ENCODE measurements around the gene METTL3.

METTL3 gene

DNA sequence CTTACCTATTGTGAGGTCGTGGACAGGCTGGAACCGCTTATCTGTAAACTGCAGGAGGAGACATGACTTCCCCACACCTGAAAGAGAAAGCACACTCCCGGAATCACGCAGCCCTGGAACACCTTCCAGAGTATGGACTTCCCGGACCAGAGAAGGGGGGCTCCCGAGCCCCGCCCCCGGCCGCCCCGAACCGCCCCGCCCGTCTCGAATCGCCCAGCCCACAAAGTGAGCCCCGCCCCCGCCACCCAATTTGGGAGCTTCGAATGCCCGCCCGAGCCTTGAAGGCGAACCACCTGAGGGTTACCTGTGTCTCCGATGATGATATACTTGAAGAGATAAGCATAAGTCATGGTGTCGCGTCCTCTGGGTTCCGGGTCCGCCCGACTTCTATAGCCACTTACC, 34.6 kb downstream of the METTL3 start:
- DNase-seq, result no peak

GRCh38 chr14:21475767-21476522, 35.2 kb downstream of the METTL3 start:
- DNase-seq, result no peak

- DNase-seq, result no peak
Observed at GRCh38 chr14:21467616-21468015, 43.5 kb downstream of the METTL3 start.

- DNase-seq, result peak; percentile 99
Observed at GRCh38 chr14:21455912-21456667, 55.0 kb downstream of the METTL3 start, which contains the start of gene CHD8. Gene CHD8, minus strand, starts transcription at chr14:21456123. Its CDS starts 24,480 bp downstream, at chr14:21431643.

DNA sequence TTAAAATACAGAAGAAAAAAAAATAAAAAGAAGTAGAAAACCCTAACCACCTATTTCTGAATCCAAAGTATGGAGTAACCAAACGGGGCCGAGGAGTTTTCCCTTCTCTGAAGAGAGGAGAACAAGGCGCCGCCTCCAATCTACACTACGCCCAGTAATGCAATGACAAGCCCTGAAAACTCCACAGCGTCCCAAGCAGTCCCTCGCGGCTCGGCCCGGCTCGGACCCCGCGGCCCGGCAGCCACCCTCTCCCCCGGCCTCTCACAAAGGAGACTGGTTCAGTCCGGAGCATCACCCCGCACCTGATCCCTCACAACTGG, 55.6 kb downstream of the METTL3 start:
- DNase-seq, result no peak

GRCh38 chr14:21454843-21455544, 56.1 kb downstream of the METTL3 start:
- no peak for DNase-seq

GRCh38 chr14:21449899-21450216, 61.3 kb downstream of the METTL3 start:
- DNase-seq, result no peak

All from NCI-H1417 treated with DMSO at 0.1 percent for 48 hours (cell line).